Immature natural killer cell (primary cell): Measurements from ENCODE around the gene RAB18. TPM values are rescaled to one million over a fixed set of nuclear protein-coding genes. Genes with fewer than 3 reads are reported as not detected.
"Not testable (repeated sequence)": the region's sequence is repeated elsewhere in the genome, so short reads cannot be mapped to it uniquely, and the experiment has no call there.

Experiments
- DNase-seq, 3 donors: peaks; one replicate each; pipeline ENCODE4 v3.0.0; 2022; ENCODE audit warnings: mixed read lengths in 1 of 3
- H3K27ac Mint-ChIP-seq, 6 donors: one replicate each; pipeline ENCODE4 v1.8.0; 2020; ENCODE audit warnings: mixed read lengths in 6 of 6, mild to moderate bottlenecking in 5 of 6, inconsistent platforms in 4 of 6, moderate library complexity in 3 of 6
- H3K27me3 Mint-ChIP-seq, 3 donors: one replicate each; pipeline ENCODE4 v1.8.0; 2020 to 2021; ENCODE audit warnings: low read depth in 3 of 3, mild to moderate bottlenecking in 3 of 3, mixed read lengths in 3 of 3, moderate library complexity in 3 of 3, inconsistent platforms in 1 of 3
- H3K36me3 Mint-ChIP-seq, 3 donors: one replicate each; pipeline ENCODE4 v1.8.0; 2020; ENCODE audit warnings: mixed read lengths in 3 of 3, inconsistent platforms in 2 of 3, mild to moderate bottlenecking in 2 of 3
- H3K4me1 Mint-ChIP-seq, 2 donors: one replicate each; pipeline ENCODE4 v1.8.0; 2020; ENCODE audit warnings: inconsistent platforms in 2 of 2, mild to moderate bottlenecking in 2 of 2, mixed read lengths in 2 of 2, moderate library complexity in 1 of 2
- H3K4me3 Mint-ChIP-seq, 5 donors: one replicate each; pipeline ENCODE4 v1.8.0; 2020; ENCODE audit warnings: mild to moderate bottlenecking in 5 of 5, mixed read lengths in 5 of 5, inconsistent platforms in 3 of 5, moderate library complexity in 3 of 5
- H3K9me3 Mint-ChIP-seq, 6 donors: one replicate each; pipeline ENCODE4 v1.8.0; 2020; ENCODE audit warnings: mild to moderate bottlenecking in 6 of 6, mixed read lengths in 6 of 6, inconsistent platforms in 4 of 6, moderate library complexity in 3 of 6
- polyA plus RNA-seq, 3 donors: library from polyadenylated mRNA; unstranded; fragments of 300-500 nt; fragmentation: Illumina TruSeq; gene quantifications; one replicate each; pipeline ENCODE4 v1.2.3, GENCODE V29; 2021

Gene RAB18
- polyA plus RNA-seq, 3 donors from 2014 or later: 93.4 to 154 (median 109) TPM

DNA sequence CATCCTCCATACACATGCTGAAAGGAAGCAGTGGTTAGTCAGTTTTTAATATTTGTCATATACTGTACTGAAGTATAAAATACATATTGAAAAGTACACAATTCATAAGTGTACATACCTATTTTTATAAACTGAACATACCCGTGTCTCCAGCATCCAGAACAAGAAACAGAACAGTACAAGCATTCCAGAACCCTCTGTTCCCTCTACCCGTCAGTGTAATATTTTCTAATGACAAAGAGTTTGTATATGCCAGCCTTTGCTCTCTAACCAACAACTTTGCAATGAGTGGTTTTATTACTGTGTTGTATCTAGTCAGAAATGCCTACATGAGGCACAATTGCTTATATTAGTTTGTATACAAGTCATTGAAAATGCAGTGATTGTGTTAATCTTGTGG, 18.7 kb upstream of the RAB18 start:
- Mint-ChIP-seq H3K27me3 (peaks cover 0 to 18% (median 7%) of the 10 kb centered on the region in 3 donors), H3K36me3 (peaks cover 0 to 5% (median 3%) of the 10 kb centered on the region in 3 donors), H3K4me1 (no peaks in the 10 kb centered on the region), H3K27ac (no peak overlapping the region), H3K9me3 (peaks cover 0 to 6% (median 0%) of the 10 kb centered on the region in 6 donors), H3K4me3 (no peak overlapping the region)
- no peak for DNase-seq

DNA sequence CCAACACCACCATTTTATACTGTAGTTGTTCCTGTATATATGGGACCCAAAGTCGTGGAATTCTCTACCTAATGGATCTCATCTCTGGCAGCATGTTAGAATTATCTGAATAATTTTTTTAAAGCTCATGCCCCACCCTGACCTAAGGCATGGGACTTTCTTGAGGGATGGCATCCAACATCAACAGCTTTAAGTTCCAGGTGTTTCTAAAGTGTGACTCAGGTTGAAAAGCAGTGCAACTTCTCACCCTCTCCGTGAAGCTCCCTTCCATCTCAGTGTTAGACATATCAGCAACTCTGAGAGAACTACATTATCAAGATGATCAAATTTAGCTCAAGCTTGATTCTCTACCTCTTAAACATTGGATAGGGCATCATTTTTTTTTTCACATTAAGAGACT, 18.1 kb upstream of the RAB18 start:
- no peak for DNase-seq
- Mint-ChIP-seq H3K4me1 (no peaks in the 10 kb centered on the region), H3K36me3 (peaks cover 3 to 5% (median 5%) of the 10 kb centered on the region in 3 donors), H3K27me3 (peaks cover 0 to 24% (median 12%) of the 10 kb centered on the region in 3 donors), H3K4me3 (no peak overlapping the region), H3K9me3 (peaks cover 0 to 12% (median 2%) of the 10 kb centered on the region in 6 donors), H3K27ac (no peak overlapping the region)

DNA sequence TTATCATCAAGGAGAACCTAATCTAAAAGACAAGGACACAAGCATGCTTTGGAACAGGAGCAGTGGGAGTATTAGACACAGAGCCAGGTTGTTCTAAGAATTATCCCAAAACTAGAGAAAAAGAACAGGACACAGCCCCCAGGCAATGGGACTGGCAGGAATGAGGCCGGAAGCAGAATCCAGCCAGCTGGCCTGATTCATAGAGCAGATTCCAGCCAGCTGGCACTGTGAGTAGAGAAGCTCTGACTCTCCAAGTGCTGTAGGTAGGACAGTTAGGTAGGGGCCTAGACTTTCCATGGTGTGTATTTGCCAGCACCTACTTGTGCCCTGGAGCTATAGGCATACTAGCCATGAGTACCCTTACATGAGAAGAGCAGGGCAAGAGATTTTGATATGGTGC, 13.3 kb upstream of the RAB18 start:
- Mint-ChIP-seq H3K27me3 (peaks cover 6 to 38% (median 9%) of the 10 kb centered on the region in 3 donors), H3K4me1 (no peaks in the 10 kb centered on the region), H3K9me3 (peaks cover 0 to 20% (median 5%) of the 10 kb centered on the region in 6 donors), H3K27ac (no peak overlapping the region), H3K4me3 (no peak overlapping the region), H3K36me3 (peaks cover 3 to 11% (median 5%) of the 10 kb centered on the region in 3 donors)
- DNase-seq: no peak

DNA sequence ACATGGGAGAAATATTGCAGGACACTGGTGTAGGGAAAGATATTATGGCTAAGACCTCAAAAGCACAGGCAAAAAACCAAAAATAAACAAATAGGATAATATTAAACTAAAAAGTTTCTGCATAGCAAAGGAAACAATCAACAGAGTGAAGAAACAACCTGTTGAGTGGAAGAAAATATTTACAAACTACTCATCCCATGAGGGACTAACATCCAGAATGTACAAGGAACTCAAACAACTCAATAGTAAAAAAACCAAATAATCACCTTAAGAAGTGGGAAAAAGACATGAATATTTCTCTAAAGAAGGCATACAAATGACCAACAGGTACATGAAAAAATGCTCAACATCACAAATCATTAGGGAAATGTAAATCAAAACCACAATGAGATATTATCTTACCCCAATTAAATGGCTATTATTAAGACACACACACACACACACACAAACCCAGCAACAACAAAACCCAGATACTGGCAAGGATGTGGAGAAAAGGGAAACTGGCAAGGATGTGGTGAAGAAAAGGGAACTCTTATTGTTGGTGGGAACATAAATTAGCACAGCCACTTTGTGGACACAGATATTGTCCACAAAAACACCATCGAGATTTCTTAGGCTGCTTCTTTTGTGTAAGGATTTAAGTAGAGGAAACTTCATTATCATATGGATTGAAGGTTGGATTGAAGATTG, 9.8 kb upstream of the RAB18 start:
- peaks cover 0 to 11% (median 4%) of the 10 kb centered on the region in 3 donors for H3K36me3 Mint-ChIP-seq
- H3K4me3 Mint-ChIP-seq: no peak overlapping the region
- no peak for DNase-seq
- H3K27me3 Mint-ChIP-seq: peaks cover 4 to 34% (median 9%) of the 10 kb centered on the region in 3 donors
- peaks cover 0 to 14% (median 4%) of the 10 kb centered on the region in 6 donors for H3K9me3 Mint-ChIP-seq
- no peaks in the 10 kb centered on the region for H3K4me1 Mint-ChIP-seq
- H3K27ac Mint-ChIP-seq: no peak overlapping the region

DNA sequence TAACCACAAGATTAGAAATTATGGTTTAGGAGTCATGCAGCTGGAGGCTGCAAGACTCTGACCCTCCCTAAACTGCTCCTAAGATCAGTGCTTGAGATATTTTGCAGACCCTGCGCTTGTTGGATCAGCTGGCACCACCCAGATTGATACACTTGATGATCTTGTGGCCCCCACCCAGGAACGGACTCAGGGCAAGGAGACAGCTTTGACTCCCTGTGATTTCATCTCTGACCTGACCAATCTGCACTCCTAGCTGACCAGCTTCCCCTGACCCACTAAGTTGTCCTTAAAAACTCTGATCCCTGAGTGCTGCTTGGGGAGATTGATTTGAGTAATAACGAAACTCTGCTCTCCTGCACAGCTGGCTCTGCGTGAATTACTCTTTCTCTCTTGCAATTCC, 8.0 kb upstream of the RAB18 start:
- Mint-ChIP-seq H3K27me3 (peaks cover 0 to 24% (median 9%) of the 10 kb centered on the region in 3 donors), H3K27ac (no peak overlapping the region), H3K9me3 (peaks cover 0 to 6% (median 0%) of the 10 kb centered on the region in 6 donors), H3K4me1 (no peaks in the 10 kb centered on the region), H3K4me3 (no peak overlapping the region), H3K36me3 (peaks cover 0 to 4% (median 4%) of the 10 kb centered on the region in 3 donors)
- DNase-seq: no peak

DNA sequence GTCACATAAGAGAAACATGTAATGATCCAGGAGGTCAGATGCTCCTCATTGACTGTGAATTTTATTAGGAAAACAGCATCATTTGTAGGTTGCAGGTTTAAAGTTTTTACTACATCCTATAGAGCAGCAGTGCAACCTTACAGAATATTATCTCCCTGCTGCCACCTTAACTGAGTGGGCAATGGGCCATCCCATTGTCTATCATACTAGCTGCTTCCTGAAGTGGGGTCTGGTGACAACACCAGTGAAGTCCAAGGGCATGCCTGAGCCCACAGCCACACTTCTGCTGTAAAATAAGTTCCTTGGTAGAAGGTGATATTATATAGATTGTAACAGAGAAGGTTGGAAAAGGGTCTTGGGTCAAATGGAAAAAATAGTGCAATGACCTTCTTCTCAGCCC, 4.0 kb upstream of the RAB18 start:
- H3K4me1 Mint-ChIP-seq: peaks cover 15 to 21% of the 10 kb centered on the region in 2 donors
- no peak for DNase-seq
- no peak overlapping the region for H3K4me3 Mint-ChIP-seq
- peaks cover 0 to 4% (median 0%) of the 10 kb centered on the region in 3 donors for H3K36me3 Mint-ChIP-seq
- no peak overlapping the region for H3K27ac Mint-ChIP-seq
- H3K9me3 Mint-ChIP-seq: no peaks in the 10 kb centered on the region
- H3K27me3 Mint-ChIP-seq: peaks cover 5 to 15% (median 14%) of the 10 kb centered on the region in 3 donors

DNA sequence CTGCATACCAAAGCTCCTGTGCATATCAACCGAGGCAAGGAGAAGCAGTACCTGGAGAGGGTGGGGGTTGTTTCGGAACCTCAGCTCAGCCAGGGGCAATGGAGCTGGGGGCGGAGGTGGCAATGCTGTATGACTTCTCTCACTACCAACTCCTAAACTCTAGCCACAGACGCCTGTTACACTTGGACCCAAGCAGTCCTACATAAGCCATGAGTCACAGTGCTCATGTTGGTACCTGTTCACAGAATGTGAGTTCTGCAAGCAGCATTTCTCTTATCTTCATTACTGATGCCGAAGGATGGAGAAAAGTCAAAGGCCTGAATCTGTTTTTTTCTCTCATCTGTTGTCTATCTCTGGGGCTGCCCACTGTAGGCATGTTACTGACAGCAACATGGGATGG, 3.2 kb upstream of the RAB18 start:
- no peak for DNase-seq
- Mint-ChIP-seq H3K36me3 (peaks cover 0 to 4% (median 0%) of the 10 kb centered on the region in 3 donors), H3K4me1 (peaks cover 21 to 28% of the 10 kb centered on the region in 2 donors), H3K9me3 (no peaks in the 10 kb centered on the region), H3K27me3 (peaks cover 5 to 15% (median 14%) of the 10 kb centered on the region in 3 donors), H3K4me3 (no peak overlapping the region), H3K27ac (no peak overlapping the region)

DNA sequence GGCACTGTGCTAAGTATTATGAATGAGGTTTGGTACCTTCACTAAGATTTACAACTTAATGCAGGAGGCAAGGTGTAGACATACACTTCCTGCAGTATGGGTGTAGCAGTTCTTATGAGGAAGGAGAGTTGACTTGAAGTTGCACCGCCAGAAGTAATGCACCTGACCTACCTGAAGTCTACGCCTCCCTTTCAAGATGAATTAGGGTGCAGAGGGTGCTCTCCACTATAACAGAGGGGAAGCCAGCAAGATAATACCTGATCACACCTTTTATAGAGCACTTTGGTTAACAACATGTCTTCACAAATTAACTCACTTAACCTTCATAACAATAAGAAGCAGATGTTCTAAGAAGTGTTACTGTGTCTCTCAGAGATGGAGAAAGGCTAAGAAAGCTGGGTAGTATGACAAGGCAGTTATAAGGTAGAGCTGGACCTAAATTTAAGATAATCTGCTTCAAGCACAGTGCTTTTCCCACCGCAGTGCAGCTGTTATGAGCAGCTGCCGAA, 552 bp upstream of the RAB18 start:
- Mint-ChIP-seq H3K4me1 (peaks cover 44 to 55% of the 10 kb centered on the region in 2 donors), H3K27me3 (peaks cover 5 to 12% (median 12%) of the 10 kb centered on the region in 3 donors), H3K9me3 (no peaks in the 10 kb centered on the region), H3K4me3 (peak overlapping the region; percentile 98 to 100 (median 99)), H3K36me3 (no peaks in the 10 kb centered on the region), H3K27ac (peak overlapping the region; percentile 98 to 100 (median 99))
- no peak for DNase-seq

DNA sequence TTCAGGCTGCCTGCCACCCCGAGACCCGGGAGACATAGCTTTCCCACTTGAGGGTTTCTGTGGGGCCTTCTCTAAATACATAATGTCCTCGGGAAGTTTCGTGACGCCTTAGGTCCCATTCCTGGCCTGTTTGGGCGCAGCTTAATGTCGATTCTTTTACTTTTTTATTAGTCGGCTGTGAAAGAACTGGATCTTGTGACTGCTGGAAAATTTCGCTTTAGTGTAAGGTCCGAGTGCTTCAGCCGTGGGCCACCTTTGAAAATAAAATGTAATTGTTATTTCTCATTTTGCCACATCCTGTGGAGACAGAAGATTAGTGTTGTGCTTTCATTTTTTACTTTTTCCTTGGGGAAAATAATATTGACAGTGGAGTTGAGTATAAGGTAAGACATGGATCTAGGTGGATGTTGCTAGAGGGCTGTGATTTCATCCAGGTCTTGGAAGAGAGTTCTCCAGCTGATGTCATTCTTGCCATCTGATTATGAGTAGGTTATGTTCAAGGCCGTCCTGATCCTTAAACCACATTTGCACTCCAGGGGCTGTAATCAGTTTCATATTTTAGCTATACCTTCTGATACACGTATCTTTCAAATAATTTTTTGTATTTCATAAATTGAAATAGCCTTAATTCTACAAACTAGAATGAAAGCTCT, 830 bp downstream of the RAB18 start:
- Mint-ChIP-seq H3K36me3 (peaks cover 0 to 1% (median 0%) of the 10 kb centered on the region in 3 donors), H3K27me3 (peaks cover 5 to 12% (median 8%) of the 10 kb centered on the region in 3 donors), H3K27ac (peak overlapping the region; percentile 98 to 100 (median 99)), H3K4me1 (peaks cover 55 to 68% of the 10 kb centered on the region in 2 donors), H3K4me3 (peak overlapping the region; percentile 98 to 100 (median 99)), H3K9me3 (no peaks in the 10 kb centered on the region)
- no peak for DNase-seq

DNA sequence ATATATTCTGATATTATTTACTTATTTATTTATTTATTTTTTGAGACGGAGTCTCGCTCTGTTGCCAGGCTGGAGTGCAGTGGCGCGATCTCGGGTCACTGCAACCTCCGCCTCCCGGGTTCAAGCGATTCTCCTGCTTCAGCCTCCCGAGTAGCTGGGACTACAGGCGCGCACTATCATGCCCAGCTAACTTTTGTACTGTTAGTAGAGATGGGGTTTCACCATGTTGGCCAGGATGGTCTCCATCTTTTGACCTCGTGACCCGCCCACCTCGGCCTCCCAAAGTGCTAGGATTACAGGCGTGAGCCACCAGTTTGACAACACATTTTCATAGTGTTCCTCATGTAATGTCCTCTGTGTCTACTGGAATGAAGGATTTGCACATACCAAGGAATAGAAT, 1.4 kb downstream of the RAB18 start:
- not testable (repeated sequence) for H3K9me3 Mint-ChIP-seq, DNase-seq, H3K36me3 Mint-ChIP-seq
- peaks cover 61 to 74% of the 10 kb centered on the region in 2 donors for H3K4me1 Mint-ChIP-seq
- H3K4me3 Mint-ChIP-seq: peak overlapping the region; percentile 69 to 78 (median 76)
- peaks cover 5 to 12% (median 8%) of the 10 kb centered on the region in 3 donors for H3K27me3 Mint-ChIP-seq
- peak overlapping the region; percentile 58 to 100 (median 82) for H3K27ac Mint-ChIP-seq

DNA sequence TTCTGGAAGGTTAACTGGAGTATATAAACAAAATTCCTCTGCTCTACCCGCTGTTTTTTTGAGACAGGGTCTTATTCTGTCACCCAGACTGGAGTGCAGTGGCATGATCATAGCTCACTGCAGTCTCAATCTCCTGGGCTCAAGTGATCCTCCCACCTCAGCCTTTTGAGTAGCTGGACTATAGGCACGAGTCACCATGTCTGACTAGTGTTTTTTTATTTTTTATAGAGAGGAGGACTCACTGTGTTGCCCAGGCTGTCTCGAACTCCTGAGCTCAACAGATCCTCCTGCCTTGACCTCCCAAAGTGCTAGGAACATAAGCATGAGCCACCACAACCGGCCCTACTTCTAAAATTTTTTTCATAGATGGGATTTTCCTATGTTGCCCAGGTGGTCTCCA, 2.2 kb downstream of the RAB18 start:
- Mint-ChIP-seq H3K9me3 (no peaks in the 10 kb centered on the region), H3K4me3 (peak overlapping the region; percentile 69 to 78 (median 76)), H3K27me3 (peaks cover 5 to 12% (median 8%) of the 10 kb centered on the region in 3 donors), H3K27ac (peak overlapping the region; percentile 36 to 100 (median 66)), H3K4me1 (peaks cover 61 to 79% of the 10 kb centered on the region in 2 donors), H3K36me3 (peaks cover 0 to 7% (median 4%) of the 10 kb centered on the region in 3 donors)
- DNase-seq: no peak

DNA sequence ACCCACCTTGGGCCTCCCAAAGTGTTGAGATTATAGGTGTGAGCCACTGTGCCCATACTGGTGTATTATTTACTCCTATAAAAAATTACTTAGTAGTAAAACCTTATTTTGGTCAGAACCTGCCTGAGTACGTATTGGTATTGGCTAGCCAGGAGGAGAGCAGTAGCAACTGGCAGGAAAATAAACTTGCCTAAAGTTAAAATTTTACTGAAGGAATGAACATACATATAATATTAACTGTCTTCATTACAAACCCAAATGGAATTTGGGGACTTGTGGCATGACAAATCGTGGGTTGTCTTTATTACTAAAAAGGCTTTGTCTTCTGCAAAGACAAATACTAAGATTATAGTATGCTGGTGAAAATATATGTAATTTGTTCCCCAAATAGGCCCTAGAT, 8.4 kb downstream of the RAB18 start:
- Mint-ChIP-seq H3K9me3 (no peaks in the 10 kb centered on the region), H3K36me3 (peaks cover 9 to 22% (median 14%) of the 10 kb centered on the region in 3 donors), H3K4me1 (peaks cover 55 to 91% of the 10 kb centered on the region in 2 donors), H3K27ac (no peak overlapping the region), H3K4me3 (no peak overlapping the region), H3K27me3 (no peaks in the 10 kb centered on the region)
- DNase-seq: no peak

DNA sequence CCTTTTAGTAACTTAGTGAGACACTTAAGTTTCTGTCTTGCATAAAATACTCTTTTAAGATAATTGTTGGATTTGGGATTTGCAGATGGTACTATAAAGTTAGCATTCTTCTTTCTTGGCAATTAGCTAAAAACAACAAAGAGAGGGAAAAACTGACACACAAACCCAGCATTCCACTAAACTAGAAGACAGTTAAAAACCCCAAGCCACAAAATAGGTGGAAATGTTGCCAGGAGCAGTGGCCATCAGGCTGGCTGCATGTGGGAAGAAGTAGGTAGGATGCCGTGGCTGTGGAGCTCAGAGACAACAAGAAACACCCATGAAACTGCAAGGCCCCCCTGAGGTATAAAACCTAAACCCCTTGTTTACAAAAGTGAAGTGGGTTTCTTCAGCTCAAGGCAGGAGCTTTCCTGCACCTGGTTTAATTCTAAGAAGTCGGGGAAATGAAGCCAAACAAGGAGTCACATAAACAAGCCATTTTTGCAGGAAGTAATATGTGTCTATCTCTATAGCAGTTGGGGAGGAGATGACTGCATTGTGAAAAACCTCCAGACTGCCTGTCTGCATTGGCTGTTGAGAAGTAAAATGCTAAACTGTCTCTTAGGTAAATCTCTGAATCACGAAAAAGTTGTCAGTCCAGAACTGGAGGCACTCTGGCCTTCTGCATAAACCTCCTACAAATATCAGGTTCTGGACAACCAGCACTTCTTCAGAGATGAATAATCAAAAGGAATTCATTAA, 9.5 kb downstream of the RAB18 start:
- Mint-ChIP-seq H3K9me3 (no peaks in the 10 kb centered on the region), H3K4me3 (peak overlapping the region in 4 of 5 donors; percentile 11 to 25 (median 18)), H3K36me3 (peaks cover 9 to 22% (median 14%) of the 10 kb centered on the region in 3 donors), H3K27ac (peak overlapping the region in 5 of 6 donors; percentile 0 to 85 (median 67)), H3K27me3 (no peaks in the 10 kb centered on the region), H3K4me1 (peaks cover 55 to 91% of the 10 kb centered on the region in 2 donors)
- DNase-seq: no peak
